Body of pancreas (tissue), 4 donors: ENCODE measurements around the gene SETBP1.

Source experiments
- POLR2A ChIP-seq, 3 donors: fragments of 450-650 bp; IDR thresholded peaks; one replicate each; pipeline ENCODE4 v1.6.1; 2016; ENCODE audit warnings: antibody characterized with exemption in 3 of 3, mild to moderate bottlenecking in 2 of 3
- TF ChIP-seq, protein P1 (sequence below), 7 experiments: fragments of 450-650 bp in 4 of 7; fragments of 200-600 bp in 3 of 7; sonication (generic) in 3 of 7; IDR thresholded peaks; one replicate each; pipeline ENCODE4 v1.5.1; 2016 to 2019; ENCODE audit warnings: antibody characterized with exemption in 7 of 7

DNA sequence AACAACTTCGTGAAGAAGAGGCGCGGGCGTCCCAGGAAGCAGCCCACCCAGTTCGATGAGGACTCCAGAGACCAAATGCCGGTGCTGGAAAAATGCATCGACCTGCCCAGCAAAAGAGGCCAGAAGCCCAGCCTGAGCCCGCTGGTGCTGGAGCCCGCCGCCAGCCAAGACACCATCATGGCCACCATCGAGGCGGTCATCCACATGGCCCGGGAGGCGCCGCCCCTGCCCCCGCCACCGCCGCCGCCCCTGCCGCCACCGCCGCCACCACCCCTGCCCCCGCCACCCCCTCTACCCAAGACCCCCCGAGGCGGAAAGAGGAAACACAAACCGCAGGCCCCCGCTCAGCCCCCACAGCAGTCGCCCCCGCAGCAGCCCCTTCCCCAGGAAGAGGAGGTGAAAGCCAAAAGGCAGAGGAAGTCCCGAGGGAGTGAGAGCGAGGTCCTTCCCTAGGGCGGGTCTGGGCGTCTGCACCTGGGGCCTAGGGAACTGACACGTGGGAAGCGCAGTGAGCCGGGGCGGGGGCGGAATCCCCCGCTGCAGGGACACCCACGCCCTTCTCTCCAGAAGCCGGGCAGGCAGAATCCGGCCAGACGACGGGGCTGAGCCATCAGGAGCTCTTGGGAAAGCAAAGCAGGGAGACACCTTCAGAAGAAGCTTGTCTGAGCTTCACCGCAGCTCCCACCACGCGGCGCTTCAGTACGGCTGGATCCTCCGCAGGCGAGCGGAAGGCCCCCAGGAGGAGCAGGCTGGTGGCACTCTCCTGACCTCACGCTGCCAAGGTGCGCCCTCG lies 382.8 kb downstream of the SETBP1 start:
- no peak for TF ChIP-seq POLR2A (IDR thresholded peaks at IDR 0.05)
- TF ChIP-seq, protein P1, sequence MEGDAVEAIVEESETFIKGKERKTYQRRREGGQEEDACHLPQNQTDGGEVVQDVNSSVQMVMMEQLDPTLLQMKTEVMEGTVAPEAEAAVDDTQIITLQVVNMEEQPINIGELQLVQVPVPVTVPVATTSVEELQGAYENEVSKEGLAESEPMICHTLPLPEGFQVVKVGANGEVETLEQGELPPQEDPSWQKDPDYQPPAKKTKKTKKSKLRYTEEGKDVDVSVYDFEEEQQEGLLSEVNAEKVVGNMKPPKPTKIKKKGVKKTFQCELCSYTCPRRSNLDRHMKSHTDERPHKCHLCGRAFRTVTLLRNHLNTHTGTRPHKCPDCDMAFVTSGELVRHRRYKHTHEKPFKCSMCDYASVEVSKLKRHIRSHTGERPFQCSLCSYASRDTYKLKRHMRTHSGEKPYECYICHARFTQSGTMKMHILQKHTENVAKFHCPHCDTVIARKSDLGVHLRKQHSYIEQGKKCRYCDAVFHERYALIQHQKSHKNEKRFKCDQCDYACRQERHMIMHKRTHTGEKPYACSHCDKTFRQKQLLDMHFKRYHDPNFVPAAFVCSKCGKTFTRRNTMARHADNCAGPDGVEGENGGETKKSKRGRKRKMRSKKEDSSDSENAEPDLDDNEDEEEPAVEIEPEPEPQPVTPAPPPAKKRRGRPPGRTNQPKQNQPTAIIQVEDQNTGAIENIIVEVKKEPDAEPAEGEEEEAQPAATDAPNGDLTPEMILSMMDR (IDR thresholded peaks at IDR 0.05): no peak
